Calu3 (cell line): ENCODE data around the gene RANBP6. TPM values are rescaled to one million over a fixed set of nuclear protein-coding genes. Genes with fewer than 3 reads are reported as not detected.

ENCODE experiments used
- BruUV-seq: library from RNA; stranded (reverse); fragments of 400-500 nt; replicated peaks from 2 replicates; lab custom pipeline; 2021; lab: Mats Ljungman, UMichigan
- CTCF ChIA-PET: fragments of 300-600 bp; sonication (Branson Sonifier 250); formaldehyde crosslinking; loops from one replicate; lab custom pipeline; 2022; ENCODE audit warnings: antibody characterized with exemption; lab: Charles Lee
- DNase-seq: peaks from one replicate; pipeline ENCODE4 v3.0.0; 2022
- H3K27ac Mint-ChIP-seq: one replicate; pipeline ENCODE4 v1.8.0; 2022; ENCODE audit warnings: mixed read lengths; ENCODE audit not compliant: unreplicated experiment
- H3K27me3 Mint-ChIP-seq: one replicate; pipeline ENCODE4 v1.8.0; 2022; ENCODE audit warnings: mixed read lengths; ENCODE audit not compliant: unreplicated experiment
- H3K36me3 Mint-ChIP-seq: one replicate; pipeline ENCODE4 v1.8.0; 2022; ENCODE audit warnings: mild to moderate bottlenecking, moderate library complexity, mixed read lengths; ENCODE audit not compliant: insufficient read depth, unreplicated experiment
- H3K4me1 Mint-ChIP-seq: one replicate; pipeline ENCODE4 v1.8.0; 2022; ENCODE audit warnings: mild to moderate bottlenecking, low read depth, mixed read lengths; ENCODE audit not compliant: unreplicated experiment
- H3K4me3 Mint-ChIP-seq: one replicate; pipeline ENCODE4 v1.8.0; 2022; ENCODE audit warnings: mild to moderate bottlenecking, low read depth, moderate library complexity, mixed read lengths; ENCODE audit not compliant: unreplicated experiment
- H3K9me3 Mint-ChIP-seq: one replicate; pipeline ENCODE4 v1.8.0; 2022; ENCODE audit warnings: low read depth, mixed read lengths; ENCODE audit not compliant: unreplicated experiment
- CTCF ChIP-seq: fragments of 200-600 bp; IDR thresholded peaks from one replicate; pipeline ENCODE4 v1.8.0; 2022; ENCODE audit warnings: antibody characterized with exemption; ENCODE audit not compliant: unreplicated experiment
- intact Hi-C: fragments of 100-400 bp; cut with micrococcal nuclease; formaldehyde crosslinking; loops from one replicate; pipeline ENCODE4 v1.10.0; 2022; ENCODE audit not compliant: unreplicated experiment
- total RNA-seq: library from RNA; stranded (reverse); gene quantifications from 2 replicates; pipeline ENCODE4 v1.2.3, GENCODE V29; 2022

The RANBP6 gene
- total RNA-seq, 1 experiment from 2014 or later = 16.1 TPM

GRCh38 chr9:5988265-5988664 is 27.2 kb downstream of the RANBP6 start:
- no peak for DNase-seq
- no peak for TF ChIP-seq CTCF
- Mint-ChIP-seq H3K9me3 (no peaks in the 10 kb centered on the region), H3K27ac (no peak overlapping the region), H3K36me3 (no peaks in the 10 kb centered on the region), H3K4me3 (no peak overlapping the region), H3K4me1 (no peaks in the 10 kb centered on the region), H3K27me3 (no peaks in the 10 kb centered on the region)
- no TSS peak for BruUV-seq
- intact Hi-C loops = no loop called here
- CTCF ChIA-PET = no interaction called here

- Mint-ChIP-seq H3K36me3 (no peaks in the 10 kb centered on the region), H3K9me3 (no peaks in the 10 kb centered on the region), H3K27ac (no peak overlapping the region), H3K4me1 (no peaks in the 10 kb centered on the region), H3K4me3 (no peak overlapping the region), H3K27me3 (no peaks in the 10 kb centered on the region)
- CTCF ChIA-PET = interaction anchor here (0.6 kb wide), 1 partner anchor 10 kb away, joined by 4 read pairs; no protein-coding TSS in a partner anchor
- TF ChIP-seq CTCF = no peak
- intact Hi-C loops = no loop called here
- BruUV-seq = no TSS peak
- no peak for DNase-seq
These were observed 32.4 kb downstream of the RANBP6 start for GRCh38 chr9:5983042-5983441.

- Mint-ChIP-seq H3K4me3 (no peak overlapping the region), H3K27me3 (no peaks in the 10 kb centered on the region), H3K4me1 (no peaks in the 10 kb centered on the region), H3K27ac (no peak overlapping the region), H3K9me3 (no peaks in the 10 kb centered on the region), H3K36me3 (no peaks in the 10 kb centered on the region)
- CTCF ChIA-PET = interaction anchor here (0.6 kb wide), 2 partner anchors 11 to 96 kb away, joined by 3 to 4 read pairs; no protein-coding TSS in a partner anchor
- no TSS peak for BruUV-seq
- intact Hi-C loops = no loop called here
- TF ChIP-seq CTCF = no peak
- no peak for DNase-seq
These were observed 33.1 kb downstream of the RANBP6 start for GRCh38 chr9:5982317-5982716.

GRCh38 chr9:5978523-5978922 is 36.9 kb downstream of the RANBP6 start:
- Mint-ChIP-seq H3K9me3 (no peaks in the 10 kb centered on the region), H3K36me3 (no peaks in the 10 kb centered on the region), H3K4me3 (no peak overlapping the region), H3K27me3 (no peaks in the 10 kb centered on the region), H3K27ac (no peak overlapping the region), H3K4me1 (no peaks in the 10 kb centered on the region)
- CTCF ChIA-PET = no interaction called here
- intact Hi-C loops = no loop called here
- no peak for TF ChIP-seq CTCF
- BruUV-seq = no TSS peak
- DNase-seq = no peak
